K562 (cell line): ENCODE measurements around the gene OR56A5. TPM values are rescaled to one million over a fixed set of nuclear protein-coding genes. Genes with fewer than 3 reads are reported as not detected.

Experiments
- ATAC-seq: fragments of 200-7000 bp; cut with Tn5 transposase; 3 replicates; pipeline ENCODE4 v1.9.1; 2020; ENCODE audit warnings: moderate library complexity
- BruUV-seq: library from RNA; stranded (reverse); fragments of 400-500 nt; replicated peaks from 2 replicates; lab custom pipeline; 2021; lab: Mats Ljungman, UMichigan
- CTCF ChIA-PET: fragments of 300-600 bp; formaldehyde crosslinking; extraction: SDS; loops from one replicate; lab custom pipeline; 2021; ENCODE audit warnings: low intra/inter-chr PET ratio; lab: Yijun Ruan, JAX
- POLR2A ChIA-PET: fragments of 300-600, 350-650 bp; sonication (Branson Sonifier 250); formaldehyde crosslinking; extraction: SDS; loops from one replicate; lab custom pipeline; 2021; ENCODE audit warnings: antibody characterized with exemption, inconsistent platforms; lab: Yijun Ruan, JAX
- DNase-seq, 4 experiments: peaks; one replicate each; pipeline versions ENCODE4 v3.0.0 to v3.0.0-alpha.2; 2011 to 2018; ENCODE audit warnings: low spot score in 3 of 4, mixed read lengths in 3 of 4; ENCODE audit errors: extremely low read depth in 1 of 4
- FAIRE-seq: peaks from 2 replicates; lab custom pipeline; 2011; peaks lifted over from hg19 to GRCh38; lab: Jason Lieb, UNC
- H2AFZ ChIP-seq: 2 replicates; pipeline ENCODE4 v1.6.0; 2011; ENCODE audit warnings: low read depth, low read length, control low read depth, inconsistent platforms
- H3K27ac ChIP-seq: fragments of 200-600 bp; 3 replicates; pipeline ENCODE4 v1.8.0; 2011; ENCODE audit warnings: low read depth, mild to moderate bottlenecking, control low read depth, inconsistent platforms, low read length, moderate library complexity, mixed read lengths; ENCODE audit errors: extremely low read depth
- H3K27me3 ChIP-seq, 2 experiments: fragments of 300-600 bp in 1 of 2; 2 replicates in 1 of 2; 3 replicates in 1 of 2; pipeline versions ENCODE4 v1.6.0 to v1.8.0; 2011; ENCODE audit warnings: inconsistent platforms in 2 of 2, low read length in 2 of 2, mild to moderate bottlenecking in 1 of 2, mixed read lengths in 1 of 2, moderate library complexity in 1 of 2; ENCODE audit not compliant: control insufficient read depth in 2 of 2, insufficient read depth in 2 of 2
- H3K36me3 ChIP-seq: fragments of 300-600 bp; 3 replicates; pipeline ENCODE4 v1.8.0; 2011; ENCODE audit warnings: mild to moderate bottlenecking, low read length, inconsistent platforms; ENCODE audit not compliant: control insufficient read depth, insufficient read depth
- H3K4me1 ChIP-seq, 2 experiments: fragments of 200-600 bp in 1 of 2; replicated peaks in 1 of 2; 2 replicates in 1 of 2; 3 replicates in 1 of 2; pipeline versions ENCODE4 v1.5.1 to v1.8.0; 2011; ENCODE audit warnings: inconsistent platforms in 2 of 2, low read length in 2 of 2, mild to moderate bottlenecking in 1 of 2, mixed read lengths in 1 of 2, moderate library complexity in 1 of 2; ENCODE audit not compliant: control insufficient read depth in 2 of 2, insufficient read depth in 2 of 2
- H3K4me2 ChIP-seq: 2 replicates; pipeline ENCODE4 v1.6.1; 2011; ENCODE audit warnings: low read length, control low read depth, inconsistent platforms, mixed read lengths; ENCODE audit not compliant: insufficient read depth
- H3K4me3 ChIP-seq: fragments of 200-600 bp; sonication (generic), shearing (Covaris generic); 2 replicates; pipeline ENCODE4 v1.5.1; 2016; ENCODE audit warnings: control low read depth, inconsistent platforms
- H3K79me2 ChIP-seq: fragments of 200-600 bp; 3 replicates; pipeline ENCODE4 v1.8.0; 2011; ENCODE audit warnings: low read length, inconsistent platforms; ENCODE audit not compliant: control insufficient read depth, insufficient read depth
- H3K9ac ChIP-seq, 2 experiments: 2 replicates each; pipeline versions ENCODE4 v1.6.0 to v1.6.1; 2011; ENCODE audit warnings: low read depth in 2 of 2, low read length in 2 of 2, control low read depth in 1 of 2, inconsistent platforms in 1 of 2, mild to moderate bottlenecking in 1 of 2, mixed read lengths in 1 of 2; ENCODE audit not compliant: insufficient read depth in 1 of 2
- H3K9me1 ChIP-seq: one replicate; pipeline ENCODE4 v1.6.0; 2011; ENCODE audit warnings: inconsistent platforms, mild to moderate bottlenecking, low read length, moderate library complexity; ENCODE audit not compliant: control insufficient read depth, insufficient read depth
- H3K9me3 ChIP-seq: replicated peaks from 2 replicates; pipeline ENCODE4 v1.5.1; 2011; ENCODE audit warnings: low read depth, low read length, inconsistent platforms; ENCODE audit not compliant: control insufficient read depth, insufficient read depth
- H4K20me1 ChIP-seq: replicated peaks from 2 replicates; pipeline ENCODE4 v1.6.1; 2011; ENCODE audit warnings: low read length, inconsistent platforms, mixed read lengths; ENCODE audit not compliant: control insufficient read depth, insufficient read depth
- ELF4 ChIP-seq: fragments of 450-650 bp; formaldehyde crosslinking; IDR thresholded peaks from 2 replicates; pipeline ENCODE4 v1.4.0; 2022; ENCODE audit warnings: missing genetic modification characterization
- ETS2 ChIP-seq: IDR thresholded peaks from 2 replicates; pipeline ENCODE4 v1.6.1; 2016; ENCODE audit warnings: borderline replicate concordance, missing genetic modification characterization, mild to moderate bottlenecking, moderate library complexity, missing compliant biosample characterization; ENCODE audit not compliant: poor library complexity, severe bottlenecking
- ETV1 ChIP-seq: fragments of 450-650 bp; conservative IDR thresholded peaks from 2 replicates; pipeline ENCODE4 v1.6.1; 2016; ENCODE audit warnings: missing genetic modification characterization, control low read depth, low read depth, missing compliant biosample characterization
- NR2C2 ChIP-seq, 2 experiments: fragments of 200-800 bp in 1 of 2; sonication (Bioruptor generic) in 1 of 2; sonication (generic) in 1 of 2; formaldehyde crosslinking in 1 of 2; IDR thresholded peaks; 2 replicates each; pipeline versions ENCODE4 v1.6.1 to v1.8.0; 2016 to 2022; ENCODE audit warnings: mild to moderate bottlenecking in 1 of 2, missing compliant biosample characterization in 1 of 2, missing genetic modification characterization in 1 of 2, missing genetic modification reagents in 1 of 2
- POU5F1 ChIP-seq: fragments of 150-350 bp; IDR thresholded peaks from 2 replicates; pipeline ENCODE4 v1.6.1; 2014; ENCODE audit warnings: borderline replicate concordance, low read length, low read depth, mild to moderate bottlenecking; ENCODE audit not compliant: partially characterized antibody
- SAP30 ChIP-seq: fragments of 200-600 bp; sonication (generic); IDR thresholded peaks from 2 replicates; pipeline ENCODE4 v1.6.1; 2012; ENCODE audit warnings: borderline replicate concordance, low read depth, mild to moderate bottlenecking, moderate library complexity, low read length, control low read depth, inconsistent platforms; ENCODE audit not compliant: insufficient read depth, poor library complexity, severe bottlenecking
- XRCC5 ChIP-seq: fragments of 200-400 bp; formaldehyde crosslinking; IDR thresholded peaks from 2 replicates; pipeline ENCODE4 v1.6.1; 2017; ENCODE audit warnings: low read depth, mild to moderate bottlenecking, low read length
- WGBS: fragments of 100-300 bp; shearing (Covaris generic); methylation state at CpG from one replicate; pipeline ENCODE4 v1.1.6; 2016; ENCODE audit warnings: low coverage, mixed read lengths; ENCODE audit not compliant: insufficient coverage; ENCODE audit errors: missing lambda C conversion rate; 5-methylcytosine and 5-hydroxymethylcytosine counted together
- in situ Hi-C: fragments of 300-500 bp; cut with MboI; formaldehyde crosslinking; loops from 4 replicates; pipeline ENCODE4 v1.15.0; 2018; ENCODE audit warnings: inconsistent platforms, mixed read lengths
- intact Hi-C: fragments of 100-400 bp; cut with micrococcal nuclease; formaldehyde crosslinking; loops from 2 replicates; pipeline ENCODE4 v1.14.2; 2022
- polyA plus RNA-seq, 8 experiments: library from polyadenylated mRNA; depleted of rRNA in 4 of 8; stranded (reverse) in 5 of 8; unstranded in 3 of 8; fragments of >200 nt; fragmentation: Nextera tagmentation in 2 of 8; fragmentation: Illumina TruSeq in 1 of 8; extraction: Ambion mirVana in 2 of 8; extraction: Trizol in 1 of 8; gene quantifications; 2 replicates each; pipeline versions ENCODE4 v1.2.1 to v1.2.3, GENCODE V29; 2011 to 2014; ENCODE audit warnings: inconsistent platforms in 1 of 8, missing spikeins in 1 of 8
- total RNA-seq, 7 experiments: library from RNA; depleted of rRNA in 6 of 7; stranded (reverse); fragments of >200 nt in 6 of 7; fragmentation: Illumina TruSeq in 2 of 7; extraction: Trizol in 2 of 7; gene quantifications; 2 replicates each; pipeline versions ENCODE4 v1.2.1 to v1.2.3, GENCODE V29; 2011 to 2021; ENCODE audit warnings: low replicate concordance in 1 of 7
- TF ChIP-seq, protein P1 (sequence below), 2 experiments: fragments of 450-650 bp in 1 of 2; sonication (generic) in 1 of 2; formaldehyde crosslinking in 1 of 2; IDR thresholded peaks; 2 replicates each; pipeline versions ENCODE4 v1.7.1 to v1.9.0; 2016 to 2022; ENCODE audit warnings: inconsistent platforms in 1 of 2, mild to moderate bottlenecking in 1 of 2, missing genetic modification reagents in 1 of 2

Gene OR56A5
- total and polyA plus RNA-seq, 9 of the 15 experiments (the other 6 are each of a cell fraction or from before 2014, with no cell fraction given), result not detected

GRCh38 chr11:5932671-5933070, 35.6 kb downstream of the OR56A5 start:
- no peak overlapping the region for H2AFZ ChIP-seq
- no TSS peak for BruUV-seq
- in situ Hi-C loops (no loop called here), intact Hi-C loops (no loop called here)
- no peak overlapping the region for H3K4me2 ChIP-seq
- ChIA-PET CTCF (no interaction called here), POLR2A (interaction anchor here (1.0 kb wide), 1 partner anchor 248 kb away, joined by 3 read pairs; the partner anchor contains the start of gene TRIM5)
- ATAC-seq (no peak), DNase-seq (no peak), FAIRE-seq (no peak)
- H3K9me3 ChIP-seq, result no peaks in the 10 kb centered on the region; the same call in 1 of the 2 replicates
- no peak overlapping the region for H3K27ac ChIP-seq
- 19% methylated on average over 11 of the region's 11 CpGs for WGBS
- H3K79me2 ChIP-seq, result no peaks in the 10 kb centered on the region; the same call in 2 of the 3 replicates
- H4K20me1 ChIP-seq, result no peaks in the 10 kb centered on the region
- H3K4me1 ChIP-seq, result peaks cover 0 to 4% of the 10 kb centered on the region in 2 experiments; a peak in 2 of 5 replicates
- H3K27me3 ChIP-seq, result peaks cover 26 to 61% of the 10 kb centered on the region in 2 experiments; a peak in 4 of 5 replicates
- no peak overlapping the region for H3K9ac ChIP-seq
- H3K36me3 ChIP-seq, result no peaks in the 10 kb centered on the region
- no peak overlapping the region for H3K4me3 ChIP-seq
- H3K9me1 ChIP-seq, result no peaks in the 10 kb centered on the region
- no peak for TF ChIP-seq POU5F1
- TF ChIP-seq, protein P1, sequence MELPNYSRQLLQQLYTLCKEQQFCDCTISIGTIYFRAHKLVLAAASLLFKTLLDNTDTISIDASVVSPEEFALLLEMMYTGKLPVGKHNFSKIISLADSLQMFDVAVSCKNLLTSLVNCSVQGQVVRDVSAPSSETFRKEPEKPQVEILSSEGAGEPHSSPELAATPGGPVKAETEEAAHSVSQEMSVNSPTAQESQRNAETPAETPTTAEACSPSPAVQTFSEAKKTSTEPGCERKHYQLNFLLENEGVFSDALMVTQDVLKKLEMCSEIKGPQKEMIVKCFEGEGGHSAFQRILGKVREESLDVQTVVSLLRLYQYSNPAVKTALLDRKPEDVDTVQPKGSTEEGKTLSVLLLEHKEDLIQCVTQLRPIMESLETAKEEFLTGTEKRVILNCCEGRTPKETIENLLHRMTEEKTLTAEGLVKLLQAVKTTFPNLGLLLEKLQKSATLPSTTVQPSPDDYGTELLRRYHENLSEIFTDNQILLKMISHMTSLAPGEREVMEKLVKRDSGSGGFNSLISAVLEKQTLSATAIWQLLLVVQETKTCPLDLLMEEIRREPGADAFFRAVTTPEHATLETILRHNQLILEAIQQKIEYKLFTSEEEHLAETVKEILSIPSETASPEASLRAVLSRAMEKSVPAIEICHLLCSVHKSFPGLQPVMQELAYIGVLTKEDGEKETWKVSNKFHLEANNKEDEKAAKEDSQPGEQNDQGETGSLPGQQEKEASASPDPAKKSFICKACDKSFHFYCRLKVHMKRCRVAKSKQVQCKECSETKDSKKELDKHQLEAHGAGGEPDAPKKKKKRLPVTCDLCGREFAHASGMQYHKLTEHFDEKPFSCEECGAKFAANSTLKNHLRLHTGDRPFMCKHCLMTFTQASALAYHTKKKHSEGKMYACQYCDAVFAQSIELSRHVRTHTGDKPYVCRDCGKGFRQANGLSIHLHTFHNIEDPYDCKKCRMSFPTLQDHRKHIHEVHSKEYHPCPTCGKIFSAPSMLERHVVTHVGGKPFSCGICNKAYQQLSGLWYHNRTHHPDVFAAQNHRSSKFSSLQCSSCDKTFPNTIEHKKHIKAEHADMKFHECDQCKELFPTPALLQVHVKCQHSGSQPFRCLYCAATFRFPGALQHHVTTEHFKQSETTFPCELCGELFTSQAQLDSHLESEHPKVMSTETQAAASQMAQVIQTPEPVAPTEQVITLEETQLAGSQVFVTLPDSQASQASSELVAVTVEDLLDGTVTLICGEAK (IDR thresholded peaks at IDR 0.05), result no peak
- TF ChIP-seq, protein P1 (CRISPR knock-in tag; IDR thresholded peaks at IDR 0.05), result no peak
- no peak for TF ChIP-seq XRCC5
- TF ChIP-seq ETV1 (tag), result no peak
- no peak for TF ChIP-seq ELF4 (CRISPR knock-in tag)
- TF ChIP-seq NR2C2 (CRISPR knock-in tag; IDR thresholded peaks at IDR 0.05), result no peak
- TF ChIP-seq NR2C2 (tag; IDR thresholded peaks at IDR 0.05), result no peak
- TF ChIP-seq ETS2 (tag), result no peak
- no peak for TF ChIP-seq SAP30
